OCI-LY7 (cell line): ENCODE data around the gene UBE2G2. TPM values are rescaled to one million over a fixed set of nuclear protein-coding genes. Genes with fewer than 3 reads are reported as not detected.

Source experiments
- BruUV-seq: library from RNA; stranded (reverse); fragments of 400-500 nt; replicated peaks from 2 replicates; lab custom pipeline; 2021; lab: Mats Ljungman, UMichigan
- CTCF ChIA-PET: fragments of 300-600 bp; sonication (Branson Sonifier 250); formaldehyde crosslinking; loops from one replicate; lab custom pipeline; 2022; ENCODE audit warnings: antibody characterized with exemption; ENCODE audit not compliant: unreplicated experiment; lab: Charles Lee
- POLR2A ChIA-PET: fragments of 300-600 bp; sonication (Branson Sonifier 250); formaldehyde crosslinking; loops from one replicate; lab custom pipeline; 2022; ENCODE audit warnings: antibody characterized with exemption; lab: Charles Lee
- DNase-seq: peaks from one replicate; pipeline ENCODE4 v3.0.0-alpha.2; 2015; ENCODE audit warnings: low spot score
- H2AFZ ChIP-seq: fragments of 200-600 bp; sonication (generic), shearing (Covaris generic); 2 replicates; pipeline ENCODE4 v1.6.1; 2014; ENCODE audit warnings: mild to moderate bottlenecking, antibody characterized with exemption, low read length, moderate library complexity
- H3K27ac ChIP-seq: fragments of 200-600 bp; sonication (generic); 2 replicates; pipeline ENCODE4 v1.5.1; 2014; ENCODE audit warnings: mixed run types, low read depth, mild to moderate bottlenecking, moderate library complexity, low read length, inconsistent platforms; ENCODE audit not compliant: poor library complexity, severe bottlenecking
- H3K36me3 ChIP-seq: fragments of 200-600 bp; sonication (generic); 2 replicates; pipeline ENCODE4 v1.6.1; 2014; ENCODE audit warnings: mild to moderate bottlenecking, antibody characterized with exemption, low read length, moderate library complexity, mixed read lengths; ENCODE audit not compliant: insufficient read depth
- H3K4me1 ChIP-seq: fragments of 200-600 bp; sonication (generic); 2 replicates; pipeline ENCODE4 v1.5.1; 2014; ENCODE audit warnings: mild to moderate bottlenecking, low read length; ENCODE audit not compliant: insufficient read depth, poor library complexity, severe bottlenecking
- H3K4me2 ChIP-seq: fragments of 200-600 bp; sonication (generic); 2 replicates; pipeline ENCODE4 v1.6.1; 2014; ENCODE audit warnings: mild to moderate bottlenecking, low read length
- H3K4me3 ChIP-seq: fragments of 200-600 bp; sonication (generic); 2 replicates; pipeline ENCODE4 v1.5.1; 2014; ENCODE audit warnings: mild to moderate bottlenecking, low read depth, low read length; ENCODE audit not compliant: poor library complexity, severe bottlenecking
- H3K79me2 ChIP-seq: fragments of 200-600 bp; sonication (generic); 2 replicates; pipeline ENCODE4 v1.6.1; 2016; ENCODE audit warnings: low read depth, mild to moderate bottlenecking, low read length, moderate library complexity, mixed read lengths; ENCODE audit not compliant: insufficient read depth
- H3K9me2 ChIP-seq: fragments of 200-600 bp; sonication (generic); 2 replicates; pipeline ENCODE4 v1.6.1; 2016; ENCODE audit warnings: mild to moderate bottlenecking, low read length, mixed read lengths; ENCODE audit not compliant: insufficient read depth
- H3K9me3 ChIP-seq: fragments of 200-600 bp; sonication (generic); 2 replicates; pipeline ENCODE4 v1.6.1; 2014; ENCODE audit warnings: mild to moderate bottlenecking, mixed run types, low read length, mixed read lengths
- H4K20me1 ChIP-seq: fragments of 200-600 bp; sonication (generic); 2 replicates; pipeline ENCODE4 v1.6.1; 2014; ENCODE audit warnings: mild to moderate bottlenecking, antibody characterized with exemption, low read length, moderate library complexity, mixed read lengths; ENCODE audit not compliant: insufficient read depth
- EZH2phosphoT487 ChIP-seq: fragments of 200-600 bp; sonication (generic); IDR thresholded peaks from 2 replicates; pipeline ENCODE4 v1.6.1; 2018; ENCODE audit warnings: low read depth, borderline replicate concordance, mild to moderate bottlenecking, mixed run types, antibody characterized with exemption, low read length, moderate library complexity, mixed read lengths
- intact Hi-C: fragments of 100-400 bp; cut with micrococcal nuclease; formaldehyde crosslinking; loops from one replicate; pipeline ENCODE4 v1.10.0; 2022; ENCODE audit not compliant: unreplicated experiment
- total RNA-seq, 2 experiments: library from RNA; depleted of rRNA in 1 of 2; stranded (reverse); fragments of >200 nt in 1 of 2; shearing (Covaris generic) in 1 of 2; gene quantifications; 2 replicates each; pipeline ENCODE4 v1.2.3, GENCODE V29; 2014 to 2022
- TF ChIP-seq, protein P1 (sequence below): fragments of 200-600 bp; sonication (generic); conservative IDR thresholded peaks from 2 replicates; pipeline ENCODE4 v1.5.1; 2014; ENCODE audit warnings: mild to moderate bottlenecking, antibody characterized with exemption, low read length, moderate library complexity, mixed read lengths

The UBE2G2 gene
- total RNA-seq, 2 experiments from 2014 or later = 104 to 141 TPM

DNA sequence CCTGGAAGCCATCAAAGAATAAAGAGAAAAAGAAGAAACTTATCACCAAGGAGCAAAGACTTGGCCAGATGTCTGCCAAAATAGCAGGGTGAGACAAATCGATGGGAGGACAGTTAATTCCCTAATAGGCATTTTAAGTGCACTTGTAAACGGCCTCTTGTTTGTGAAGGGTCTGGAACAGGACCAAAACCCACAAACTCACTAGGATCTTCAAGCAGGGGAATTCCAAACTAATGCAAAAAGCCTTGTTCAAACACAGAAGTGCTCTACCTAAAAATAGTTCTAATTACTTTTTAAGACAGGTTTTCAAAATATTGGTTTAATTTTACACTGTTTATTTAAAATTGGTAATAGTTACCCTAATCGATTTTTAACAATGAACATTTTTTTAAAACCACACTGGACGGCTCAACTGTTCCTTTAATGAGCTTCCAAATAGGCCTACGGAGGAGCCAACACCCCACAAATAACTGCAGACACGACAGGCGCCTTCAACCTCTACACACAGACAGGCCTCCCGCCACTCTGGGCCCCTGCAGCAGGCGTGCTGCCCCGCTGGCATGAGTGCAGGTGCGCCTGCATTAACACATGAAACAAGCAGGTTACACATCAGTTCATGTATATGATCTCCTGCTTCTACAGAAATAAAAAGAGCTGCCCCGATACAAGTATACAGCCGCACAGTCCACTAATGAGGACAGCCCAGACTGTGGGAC lies 15.8 kb downstream of the UBE2G2 start:
- ChIA-PET CTCF (no interaction called here), POLR2A (no interaction called here)
- no peak for DNase-seq
- no peak overlapping the region for H3K27ac ChIP-seq
- H3K4me1 ChIP-seq = peaks cover 10% of the 10 kb centered on the region
- H3K4me3 ChIP-seq = no peak overlapping the region
- no peaks in the 10 kb centered on the region for H3K9me3 ChIP-seq
- BruUV-seq = no TSS peak
- no peaks in the 10 kb centered on the region for H3K9me2 ChIP-seq
- peaks cover 93% of the 10 kb centered on the region for H3K36me3 ChIP-seq
- peaks cover 89% of the 10 kb centered on the region for H3K79me2 ChIP-seq
- H4K20me1 ChIP-seq = peaks cover 33% of the 10 kb centered on the region
- H2AFZ ChIP-seq = no peak overlapping the region
- intact Hi-C loops = no loop called here
- H3K4me2 ChIP-seq = no peak overlapping the region
- TF ChIP-seq, protein P1, sequence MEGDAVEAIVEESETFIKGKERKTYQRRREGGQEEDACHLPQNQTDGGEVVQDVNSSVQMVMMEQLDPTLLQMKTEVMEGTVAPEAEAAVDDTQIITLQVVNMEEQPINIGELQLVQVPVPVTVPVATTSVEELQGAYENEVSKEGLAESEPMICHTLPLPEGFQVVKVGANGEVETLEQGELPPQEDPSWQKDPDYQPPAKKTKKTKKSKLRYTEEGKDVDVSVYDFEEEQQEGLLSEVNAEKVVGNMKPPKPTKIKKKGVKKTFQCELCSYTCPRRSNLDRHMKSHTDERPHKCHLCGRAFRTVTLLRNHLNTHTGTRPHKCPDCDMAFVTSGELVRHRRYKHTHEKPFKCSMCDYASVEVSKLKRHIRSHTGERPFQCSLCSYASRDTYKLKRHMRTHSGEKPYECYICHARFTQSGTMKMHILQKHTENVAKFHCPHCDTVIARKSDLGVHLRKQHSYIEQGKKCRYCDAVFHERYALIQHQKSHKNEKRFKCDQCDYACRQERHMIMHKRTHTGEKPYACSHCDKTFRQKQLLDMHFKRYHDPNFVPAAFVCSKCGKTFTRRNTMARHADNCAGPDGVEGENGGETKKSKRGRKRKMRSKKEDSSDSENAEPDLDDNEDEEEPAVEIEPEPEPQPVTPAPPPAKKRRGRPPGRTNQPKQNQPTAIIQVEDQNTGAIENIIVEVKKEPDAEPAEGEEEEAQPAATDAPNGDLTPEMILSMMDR = no peak
- no peak for TF ChIP-seq EZH2phosphoT487

DNA sequence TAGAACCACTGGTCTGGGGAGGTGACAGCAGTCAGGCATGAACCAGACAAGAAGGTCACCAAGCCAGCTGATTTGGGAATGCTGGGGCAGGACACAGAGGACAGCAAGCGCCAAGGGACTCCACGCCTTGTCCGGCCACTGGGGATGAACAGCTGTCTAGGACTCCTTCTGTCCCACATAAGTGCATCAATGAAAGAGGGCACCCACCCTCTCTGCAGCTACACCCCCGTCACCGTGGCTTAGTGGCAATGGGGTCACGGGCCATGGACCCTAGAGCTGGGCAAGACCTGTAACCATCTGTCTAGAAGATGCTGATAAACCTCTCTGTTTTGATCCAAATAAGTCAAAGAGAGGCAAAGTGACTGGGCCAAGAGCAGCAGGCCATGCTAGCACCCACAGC lies 16.8 kb downstream of the UBE2G2 start:
- no TSS peak for BruUV-seq
- TF ChIP-seq EZH2phosphoT487 = no peak
- TF ChIP-seq, protein P1 = no peak
- Histone ChIP-seq H3K4me1 (peaks cover under 1% of the 10 kb centered on the region), H3K79me2 (peaks cover 79% of the 10 kb centered on the region), H3K9me2 (no peaks in the 10 kb centered on the region), H3K4me3 (no peak overlapping the region), H2AFZ (no peak overlapping the region), H3K4me2 (no peak overlapping the region), H4K20me1 (peaks cover 29% of the 10 kb centered on the region), H3K9me3 (no peaks in the 10 kb centered on the region), H3K36me3 (peaks cover 93% of the 10 kb centered on the region), H3K27ac (no peak overlapping the region)
- POLR2A ChIA-PET = no interaction called here
- intact Hi-C loops = no loop called here
- CTCF ChIA-PET = no interaction called here
- no peak for DNase-seq

DNA sequence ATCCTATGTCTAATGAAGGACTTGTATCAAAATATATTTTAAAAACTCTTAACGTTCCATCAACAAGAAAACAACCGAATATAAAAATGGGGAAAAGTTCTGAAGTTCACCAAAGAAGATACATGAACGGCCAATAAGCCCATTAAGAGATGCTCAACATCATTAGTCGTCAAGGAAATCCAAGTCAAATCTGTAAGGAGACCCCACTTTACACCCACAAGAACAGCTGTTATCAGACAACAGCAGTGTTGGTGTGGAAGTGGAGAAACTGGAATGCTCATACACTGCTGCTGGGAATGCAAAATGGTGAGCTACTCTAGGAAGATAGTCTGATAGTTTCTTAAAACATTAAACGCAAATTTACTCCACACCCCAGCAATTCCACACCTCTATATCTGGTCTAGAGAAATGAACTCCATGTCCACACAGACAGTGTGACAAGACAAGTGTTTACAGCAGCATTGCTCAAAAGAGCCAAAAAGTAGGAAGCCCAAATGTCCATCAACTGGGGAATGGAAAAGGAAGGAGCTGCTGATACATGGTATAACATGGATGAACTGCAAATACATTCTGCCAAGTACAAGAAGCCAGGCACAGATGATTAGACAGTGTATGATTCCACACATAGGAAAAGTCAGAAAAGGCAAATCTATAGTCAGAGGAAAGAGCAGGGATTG lies 18.5 kb downstream of the UBE2G2 start:
- H2AFZ ChIP-seq = no peak overlapping the region
- no peak for DNase-seq
- H3K9me2 ChIP-seq = no peaks in the 10 kb centered on the region
- CTCF ChIA-PET = no interaction called here
- TF ChIP-seq, protein P1 = no peak
- TF ChIP-seq EZH2phosphoT487 = no peak
- intact Hi-C loops = no loop called here
- peaks cover 95% of the 10 kb centered on the region for H3K36me3 ChIP-seq
- H4K20me1 ChIP-seq = peaks cover 20% of the 10 kb centered on the region; the same call in 1 of the 2 replicates
- H3K4me3 ChIP-seq = no peak overlapping the region
- POLR2A ChIA-PET = interaction anchor here (0.7 kb wide), 1 partner anchor 8 kb away, joined by 3 read pairs; no protein-coding TSS in a partner anchor
- H3K4me2 ChIP-seq = no peak overlapping the region
- BruUV-seq = no TSS peak
- no peaks in the 10 kb centered on the region for H3K4me1 ChIP-seq
- no peaks in the 10 kb centered on the region for H3K9me3 ChIP-seq
- H3K27ac ChIP-seq = no peak overlapping the region
- H3K79me2 ChIP-seq = peaks cover 70% of the 10 kb centered on the region
